ELR (cell line): ENCODE results near the gene RBM5.

ENCODE experiments used
- DNase-seq: peaks from one replicate; pipeline ENCODE4 v3.0.0-alpha.2; 2015; ENCODE audit warnings: low read depth

Gene RBM5

DNA sequence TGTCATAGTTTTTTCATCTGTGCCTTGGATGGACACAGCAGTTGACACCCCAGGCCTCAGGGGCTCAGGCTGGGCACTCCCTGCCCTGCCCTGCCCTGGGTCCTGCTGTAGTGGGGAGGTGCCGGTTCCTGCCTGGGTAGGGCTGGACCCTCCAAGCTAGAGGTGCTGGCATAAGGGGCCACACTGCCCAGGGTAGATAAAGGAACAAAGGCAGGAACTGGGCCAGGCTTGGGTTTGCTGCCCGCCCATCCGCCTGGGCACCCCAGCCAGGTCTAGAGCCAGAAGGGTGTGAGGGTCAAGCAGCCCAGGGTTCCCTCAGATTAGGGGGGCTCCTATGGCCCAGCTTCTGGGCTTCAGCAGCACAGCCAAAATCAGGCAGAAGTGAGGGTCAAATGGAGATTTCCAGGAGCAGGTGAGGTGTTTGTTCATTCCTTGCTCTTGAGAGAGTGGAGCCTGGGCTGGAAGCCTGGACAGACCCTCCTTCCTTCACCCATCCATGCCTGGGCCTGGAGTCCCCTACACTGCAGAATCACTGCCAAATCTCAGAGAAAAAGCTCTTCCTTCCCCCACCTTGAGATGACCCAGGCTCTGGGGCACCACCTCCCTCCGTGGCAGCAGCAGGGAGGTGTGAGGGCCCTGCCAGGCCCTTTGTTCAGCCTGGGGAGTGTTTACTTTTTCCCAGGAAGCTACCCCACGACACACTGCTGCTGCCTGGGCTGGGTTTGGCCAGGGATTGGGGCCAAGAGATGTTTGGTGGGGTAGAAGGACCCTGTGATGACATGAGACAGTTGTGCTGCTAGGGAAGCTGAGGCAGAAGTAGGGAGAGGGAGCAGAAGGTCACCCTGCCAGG, 73.5 kb downstream of the RBM5 start:
- DNase-seq = no peak

- peak; percentile 93 for DNase-seq
Measured at GRCh38 chr3:50163572-50164455, 75.1 kb downstream of the RBM5 start.

- no peak for DNase-seq
Measured at GRCh38 chr3:50164481-50164880, 75.8 kb downstream of the RBM5 start.

GRCh38 chr3:50164984-50165909, 76.5 kb downstream of the RBM5 start:
- no peak for DNase-seq

DNA sequence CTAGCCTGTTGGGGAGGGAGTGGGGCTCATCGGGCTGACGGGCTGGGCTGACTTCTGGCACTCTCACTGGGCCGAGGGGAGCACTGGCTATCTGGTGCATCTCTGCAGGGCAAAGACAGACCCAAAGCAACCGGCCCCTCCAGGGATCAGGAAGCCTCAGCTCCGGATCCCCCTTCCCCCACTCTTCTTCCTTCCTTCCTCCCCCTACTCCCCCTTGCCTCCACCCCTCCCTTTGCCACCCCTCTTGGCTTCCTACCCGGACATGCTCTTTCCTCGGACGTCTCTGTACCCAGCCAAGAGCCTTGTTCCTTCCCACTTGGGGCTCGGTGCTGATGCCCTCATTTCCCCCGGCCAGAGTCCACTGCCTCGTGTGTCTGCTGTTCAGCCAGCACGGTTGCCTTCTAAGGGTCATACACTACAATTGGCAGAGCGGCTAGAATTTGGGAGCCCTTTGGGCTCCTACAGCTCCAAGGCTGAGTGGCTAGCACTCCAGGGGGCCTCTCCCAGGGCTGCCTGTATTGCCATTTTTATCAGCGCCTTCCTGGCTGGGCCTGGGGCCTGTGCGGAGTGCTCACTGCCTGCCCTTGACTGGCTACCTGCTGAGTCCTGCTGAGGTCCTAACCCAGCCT, 77.3 kb downstream of the RBM5 start:
- DNase-seq = no peak

DNA sequence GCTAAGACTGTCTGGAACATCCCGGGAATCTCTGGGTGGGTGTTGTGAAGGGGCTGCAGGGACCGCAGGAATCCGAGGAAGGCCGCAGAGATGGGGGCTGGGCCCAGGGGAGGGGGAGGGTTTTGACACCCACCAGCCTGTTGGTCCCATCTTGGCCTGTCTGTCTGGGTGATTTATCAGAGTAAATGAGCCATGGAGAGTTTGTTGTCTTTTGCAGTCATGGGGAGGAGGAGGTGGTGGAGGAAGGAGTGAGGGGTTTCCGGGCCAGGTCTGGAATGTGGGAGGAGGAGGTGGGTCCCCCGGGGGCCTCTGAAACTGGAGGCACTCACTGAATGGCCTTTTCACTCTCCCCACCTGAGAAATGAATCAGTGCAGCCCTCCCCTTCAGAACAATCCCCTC, 77.9 kb downstream of the RBM5 start:
- DNase-seq = no peak

DNA sequence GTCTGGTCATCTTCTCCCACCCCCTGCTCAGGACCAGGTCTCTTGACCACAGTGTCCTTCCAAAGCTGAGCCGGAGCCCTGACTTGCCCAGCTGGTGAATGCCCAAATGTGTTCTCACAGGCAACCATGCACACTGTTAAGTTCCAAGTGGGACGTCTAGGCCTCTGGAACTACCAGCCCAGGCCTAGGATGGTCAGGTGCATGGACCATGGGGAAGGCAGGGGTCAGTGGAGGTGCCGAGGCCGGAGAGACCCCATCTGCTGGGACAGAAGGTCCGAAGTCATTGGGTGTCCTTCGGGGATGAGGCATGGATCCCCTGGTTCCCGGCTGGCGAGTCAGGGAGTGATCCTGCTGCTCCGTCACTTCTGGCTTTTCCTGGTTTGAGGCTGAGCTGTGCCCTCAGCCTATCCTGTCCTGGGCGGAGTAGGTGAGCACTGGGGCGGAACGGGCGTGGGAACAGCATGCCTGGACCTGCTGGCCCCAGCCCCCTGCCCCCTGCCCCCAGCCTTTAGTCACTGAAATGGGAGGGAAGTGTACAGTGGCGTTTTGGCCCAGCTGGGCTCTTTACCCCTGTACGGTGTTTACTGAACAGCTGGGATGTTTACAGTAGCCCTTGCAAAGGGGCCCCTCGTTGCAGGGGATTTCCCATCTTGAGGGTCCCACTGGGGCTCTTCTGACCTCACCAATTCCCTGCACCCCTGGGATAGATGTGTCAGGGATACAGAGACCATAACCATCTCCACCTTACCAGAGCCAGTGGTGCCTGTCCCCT, 78.5 kb downstream of the RBM5 start:
- DNase-seq = peak; percentile 46

GRCh38 chr3:50167841-50168209, 79.1 kb downstream of the RBM5 start:
- no peak for DNase-seq

- DNase-seq = no peak
Measured at GRCh38 chr3:50168388-50168787, 79.7 kb downstream of the RBM5 start.
